ENCODE measurements around the gene SHC3.

DNA sequence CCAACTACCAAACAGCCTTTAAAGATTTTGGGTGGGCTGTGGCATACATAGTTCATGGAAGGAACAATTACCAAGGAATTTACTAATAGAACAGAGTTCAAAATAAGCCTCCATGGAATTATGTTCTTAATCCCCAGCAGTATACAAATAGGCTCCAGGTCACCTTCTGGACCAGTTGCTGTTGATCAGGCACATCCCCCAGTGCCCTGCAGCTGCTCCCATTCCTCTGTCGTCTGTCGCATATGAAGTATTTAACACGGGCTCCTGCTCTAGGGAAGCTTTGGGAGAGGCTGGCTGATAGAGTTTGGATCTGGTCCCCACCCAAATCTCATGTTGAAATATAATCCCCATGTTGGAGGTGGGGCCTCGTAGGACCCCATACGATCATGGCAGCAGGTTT is 17.8 kb downstream of the SHC3 start:
- TF ChIP-seq TAF1 (IDR thresholded peaks at IDR 0.05; ENCODE audit: low read depth) (no peak), EP300 (IDR thresholded peaks at IDR 0.05; ENCODE audit: borderline replicate concordance) (no peak), CEBPB (IDR thresholded peaks at IDR 0.05) (no peak)

Measured in Ishikawa (cell line).